Measurements from ENCODE around the gene EPB41L4B.

EPB41L4B gene

GRCh38 chr9:109199676-109200075, 121.2 kb downstream of the EPB41L4B start:
- no peak for DNase-seq (ENCODE audit: low read depth in 2 of 2)

- DNase-seq (ENCODE audit: low read depth in 2 of 2), result no peak
These were observed 122.0 kb downstream of the EPB41L4B start for GRCh38 chr9:109198736-109199382.

GRCh38 chr9:109193974-109194556, 126.8 kb downstream of the EPB41L4B start:
- no peak for DNase-seq (ENCODE audit: low read depth in 2 of 2)

GRCh38 chr9:109192732-109193361, 128.0 kb downstream of the EPB41L4B start:
- DNase-seq (ENCODE audit: low read depth in 2 of 2), result no peak

- DNase-seq (ENCODE audit: low read depth in 2 of 2), result no peak
These were observed 129.1 kb downstream of the EPB41L4B start for GRCh38 chr9:109191746-109192145.

GRCh38 chr9:109190151-109190550, 130.7 kb downstream of the EPB41L4B start:
- DNase-seq (ENCODE audit: low read depth in 2 of 2), result no peak

GRCh38 chr9:109186857-109187520, 133.9 kb downstream of the EPB41L4B start:
- DNase-seq (ENCODE audit: low read depth in 2 of 2), result no peak

- no peak for DNase-seq (ENCODE audit: low read depth in 2 of 2)
These were observed 137.7 kb downstream of the EPB41L4B start for GRCh38 chr9:109182940-109183798.

- no peak for DNase-seq (ENCODE audit: low read depth in 2 of 2)
These were observed 138.3 kb downstream of the EPB41L4B start for GRCh38 chr9:109182550-109182939.

- no peak for DNase-seq (ENCODE audit: low read depth in 2 of 2)
These were observed 139.6 kb downstream of the EPB41L4B start for GRCh38 chr9:109181284-109181683.

GRCh38 chr9:109179801-109180523, 140.9 kb downstream of the EPB41L4B start:
- DNase-seq (ENCODE audit: low read depth in 2 of 2), result no peak

GRCh38 chr9:109176963-109177362, 143.9 kb downstream of the EPB41L4B start:
- no peak for DNase-seq (ENCODE audit: low read depth in 2 of 2)

GRCh38 chr9:109176386-109176785, 144.5 kb downstream of the EPB41L4B start:
- DNase-seq (ENCODE audit: low read depth in 2 of 2), result no peak

GRCh38 chr9:109172935-109173334, 147.9 kb downstream of the EPB41L4B start:
- no peak for DNase-seq (ENCODE audit: low read depth in 2 of 2)

GRCh38 chr9:109171926-109172325, 148.9 kb downstream of the EPB41L4B start:
- peak; percentile 26 to 32 for DNase-seq (ENCODE audit: low read depth in 2 of 2)

- DNase-seq (ENCODE audit: low read depth in 2 of 2), result no peak
These were observed 152.7 kb downstream of the EPB41L4B start for GRCh38 chr9:109168170-109168569.

- DNase-seq (ENCODE audit: low read depth in 2 of 2), result no peak
These were observed 153.1 kb downstream of the EPB41L4B start for GRCh38 chr9:109167716-109168115.

GRCh38 chr9:109166771-109167601, 153.9 kb downstream of the EPB41L4B start, which contains the start of gene FRRS1L:
Gene FRRS1L (minus strand): TSS chr9:109167249. CDS start chr9:109167138, 111 bp downstream.
- no peak for DNase-seq (ENCODE audit: low read depth in 2 of 2)

- DNase-seq (ENCODE audit: low read depth in 2 of 2), result no peak
These were observed 154.6 kb downstream of the EPB41L4B start for GRCh38 chr9:109166171-109166770.

- no peak for DNase-seq (ENCODE audit: low read depth in 2 of 2)
These were observed 156.8 kb downstream of the EPB41L4B start for GRCh38 chr9:109164042-109164441.

All from fibroblast of skin of left biceps (primary cell).